Measurements from ENCODE around the gene KLK6.
A peak's percentile ranks its signal among the peaks of the same experiment; 100 is the strongest.

The KLK6 gene

DNA sequence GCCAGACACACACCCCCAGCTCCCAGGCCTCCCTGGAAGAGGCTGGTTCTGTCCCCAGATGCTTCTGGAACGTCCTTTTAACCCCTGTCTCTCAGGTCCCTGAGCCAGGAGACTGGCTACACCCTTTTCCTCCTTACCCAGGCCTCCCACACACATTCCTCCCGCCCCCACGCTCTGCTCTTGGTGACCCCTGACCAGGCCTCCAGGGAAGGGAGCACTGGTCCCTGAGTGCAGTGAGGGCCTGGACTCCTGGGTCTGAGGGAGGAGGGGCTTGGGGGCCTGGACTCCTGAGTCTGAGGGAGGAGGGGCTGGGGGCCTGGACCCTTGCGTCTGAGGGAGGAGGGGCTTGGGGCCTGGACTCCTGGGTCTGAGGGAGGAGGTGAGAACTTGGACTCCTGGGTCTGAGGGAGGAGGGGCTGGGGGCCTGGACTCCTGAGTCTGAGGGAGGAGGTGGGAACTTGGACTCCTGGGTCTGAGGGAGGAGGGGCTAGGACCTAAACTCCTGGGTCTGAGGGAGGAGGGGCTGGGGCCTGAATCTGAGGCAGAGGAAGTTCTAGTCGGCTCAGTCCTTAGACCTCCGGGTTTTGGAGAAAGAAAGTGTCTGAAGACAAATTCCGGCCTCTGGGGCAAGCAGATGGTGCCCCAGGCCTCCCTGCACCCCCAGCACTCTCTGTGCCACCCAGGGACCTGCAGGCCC, 527 bp downstream of the KLK6 start:
- H3K9me3 Mint-ChIP-seq, result no peaks in the 10 kb centered on the region
- H3K4me3 Mint-ChIP-seq, result peak overlapping the region in 1 of 3 experiments; percentile 31
- H3K27ac Mint-ChIP-seq, result peak overlapping the region in 1 of 3 experiments; percentile 4

DNA sequence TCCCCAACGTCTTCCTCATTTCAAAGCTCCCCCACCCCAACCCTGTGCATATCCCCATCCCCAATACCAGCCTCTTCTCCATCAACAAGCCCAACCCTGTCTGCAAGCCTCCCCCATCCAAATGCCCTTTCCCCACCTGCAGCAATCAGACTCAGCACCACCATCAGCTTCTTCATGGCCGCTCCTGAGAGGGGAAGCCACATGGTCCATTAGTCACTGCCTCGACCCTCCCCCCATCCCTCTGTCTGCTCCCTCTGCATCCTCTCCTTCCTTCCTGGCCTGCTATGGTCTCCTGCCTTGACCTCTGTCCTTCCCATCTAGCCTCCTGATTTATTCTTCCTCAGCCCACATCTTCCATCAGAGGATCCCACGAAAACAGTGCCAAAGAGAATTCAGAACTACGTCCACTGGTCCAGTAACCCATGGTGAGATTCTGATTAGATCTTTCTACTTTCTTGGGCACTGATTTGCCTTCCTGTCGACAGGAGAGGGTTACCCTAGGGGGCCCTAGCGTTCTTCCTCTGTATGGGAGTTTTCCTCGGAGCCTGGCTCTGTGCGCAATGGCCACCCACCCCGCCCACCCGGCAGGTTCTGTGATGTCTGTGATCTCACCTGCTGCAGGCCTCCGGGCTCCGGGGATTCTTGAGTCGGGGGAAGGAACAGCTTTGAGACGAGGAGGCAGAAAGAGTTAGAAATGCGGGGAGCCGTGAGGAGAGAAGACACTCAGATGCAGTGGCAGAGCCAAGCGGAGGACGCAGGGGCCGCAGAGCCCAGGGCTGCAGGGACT, 1.3 kb downstream of the KLK6 start:
- H3K27ac Mint-ChIP-seq, result peak overlapping the region in 2 of 3 experiments; percentile 5 to 47
- TF ChIP-seq CTCF (IDR thresholded peaks at IDR 0.05; ENCODE audit: unreplicated experiment in 3 of 3), result no peak
- H3K4me3 Mint-ChIP-seq, result peak overlapping the region in 2 of 3 experiments; percentile 29 to 31
- H3K4me1 Mint-ChIP-seq, result no peaks in the 10 kb centered on the region
- H3K36me3 Mint-ChIP-seq (ENCODE audit: low read depth), result peaks cover 6% of the 10 kb centered on the region
- H3K27me3 Mint-ChIP-seq (ENCODE audit: low read depth), result peaks cover 16% of the 10 kb centered on the region
- H3K9me3 Mint-ChIP-seq, result no peaks in the 10 kb centered on the region

More for the DNA sequence above, 527 bp downstream of the KLK6 start:
- TF ChIP-seq CTCF (IDR thresholded peaks at IDR 0.05; ENCODE audit: unreplicated experiment in 3 of 3), result no peak
- H3K4me1 Mint-ChIP-seq, result no peaks in the 10 kb centered on the region
- H3K27me3 Mint-ChIP-seq (ENCODE audit: low read depth), result peaks cover 18% of the 10 kb centered on the region
- H3K36me3 Mint-ChIP-seq (ENCODE audit: low read depth), result peaks cover 2% of the 10 kb centered on the region

- Mint-ChIP-seq H3K4me1 (no peaks in the 10 kb centered on the region), H3K27me3 (ENCODE audit: low read depth) (peaks cover 12% of the 10 kb centered on the region), H3K27ac (no peak overlapping the region), H3K36me3 (ENCODE audit: low read depth) (peaks cover 10% of the 10 kb centered on the region), H3K4me3 (no peak overlapping the region), H3K9me3 (no peaks in the 10 kb centered on the region)
- TF ChIP-seq CTCF (IDR thresholded peaks at IDR 0.05; ENCODE audit: unreplicated experiment in 3 of 3), result no peak
Measured at GRCh38 chr19:50964266-50964665, 5.1 kb downstream of the KLK6 start.

- Mint-ChIP-seq H3K27me3 (ENCODE audit: low read depth) (peaks cover 12% of the 10 kb centered on the region), H3K9me3 (no peaks in the 10 kb centered on the region), H3K4me3 (no peak overlapping the region), H3K27ac (no peak overlapping the region), H3K36me3 (ENCODE audit: low read depth) (peaks cover 11% of the 10 kb centered on the region), H3K4me1 (no peaks in the 10 kb centered on the region)
- TF ChIP-seq CTCF (IDR thresholded peaks at IDR 0.05; ENCODE audit: unreplicated experiment in 3 of 3), result no peak
Measured at GRCh38 chr19:50963381-50963780, 6.0 kb downstream of the KLK6 start.

DNA sequence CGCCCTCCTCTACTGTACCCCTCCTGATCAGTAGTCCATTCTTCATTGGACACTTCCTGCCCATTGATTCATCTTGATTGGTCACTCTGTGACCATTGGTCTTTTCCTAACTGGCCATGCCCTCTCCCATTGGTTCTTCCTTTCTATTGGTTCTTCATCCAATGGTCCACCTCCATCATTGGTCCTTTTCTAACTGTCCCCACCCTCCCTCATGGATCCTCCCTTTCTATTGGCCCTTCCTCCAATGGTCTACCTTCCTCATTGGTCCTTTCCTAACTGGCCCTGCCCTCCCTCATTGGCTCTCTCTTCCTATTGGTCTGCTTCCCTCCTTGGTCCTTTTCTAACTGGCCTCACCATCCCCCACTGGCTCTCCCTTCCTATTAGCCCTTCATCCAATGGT, 7.1 kb downstream of the KLK6 start:
- Mint-ChIP-seq H3K27me3 (ENCODE audit: low read depth) (peaks cover 13% of the 10 kb centered on the region), H3K36me3 (ENCODE audit: low read depth) (peaks cover 11% of the 10 kb centered on the region), H3K9me3 (no peaks in the 10 kb centered on the region), H3K27ac (no peak overlapping the region), H3K4me3 (no peak overlapping the region), H3K4me1 (no peaks in the 10 kb centered on the region)
- TF ChIP-seq CTCF (IDR thresholded peaks at IDR 0.05; ENCODE audit: unreplicated experiment in 3 of 3), result no peak

All from nephron (organoid).